ENCODE data around the gene PTTG1IP. TPM values are rescaled to one million over a fixed set of nuclear protein-coding genes. Genes with fewer than 3 reads are reported as not detected.

The PTTG1IP gene
- total and polyA plus RNA-seq, 2 of the 13 experiments (the other 11 are each of a cell fraction or from before 2014, with no cell fraction given) = 161 to 700 TPM

DNA sequence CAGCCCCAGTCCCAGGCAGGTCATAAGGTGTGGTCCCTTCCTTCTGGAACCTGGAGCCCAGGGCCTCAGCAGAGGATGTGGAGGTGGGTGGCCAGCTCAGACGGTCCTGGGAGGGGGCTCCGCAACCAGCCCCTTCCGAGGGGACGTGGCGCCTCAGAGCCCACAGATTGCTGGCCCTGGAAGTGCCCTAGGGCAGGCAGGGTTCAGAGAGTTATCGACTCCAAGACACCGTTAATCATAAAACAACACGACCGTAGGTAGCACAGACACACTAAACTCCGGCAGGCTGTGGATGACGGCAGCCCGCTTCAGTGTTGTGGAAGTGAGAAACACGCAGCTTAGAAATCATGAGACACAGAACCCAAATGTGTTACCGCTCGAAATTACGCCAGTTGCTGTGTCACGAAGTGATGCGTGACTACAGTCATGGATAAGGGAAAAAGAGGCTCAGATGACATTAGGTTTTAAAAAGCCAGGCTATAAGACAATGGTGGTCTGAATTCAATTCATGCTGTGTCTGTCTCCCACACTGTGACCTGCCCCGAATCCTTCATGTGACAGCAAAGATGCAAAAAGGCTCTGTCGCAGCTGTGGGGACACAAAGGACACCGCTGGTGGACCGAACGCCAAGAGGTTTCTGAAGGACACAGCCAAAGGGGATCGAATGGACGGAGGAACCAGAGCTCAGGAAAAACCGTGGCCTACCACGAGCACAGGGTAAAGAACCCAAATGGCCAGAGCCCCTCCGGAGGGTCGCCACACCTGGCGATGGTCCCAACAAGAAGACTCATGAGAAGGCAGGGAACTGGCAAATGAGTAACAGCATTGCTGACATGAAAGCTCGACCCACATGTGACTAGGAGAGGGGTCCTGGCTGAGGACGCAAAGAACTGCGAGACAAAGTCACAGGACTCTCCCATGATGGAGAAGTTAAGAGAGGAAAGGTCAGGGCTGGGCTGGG lies 53.9 kb downstream of the PTTG1IP start:
- H3K9me3 ChIP-seq (ENCODE audit: low read length) = peaks cover 22% of the 10 kb centered on the region
- H3K27ac ChIP-seq (ENCODE audit: extremely low read length, insufficient read depth, low read length) = no peak overlapping the region
- intact Hi-C loops (cut with micrococcal nuclease; ENCODE audit: unreplicated experiment) = no loop called here
- TF ChIP-seq TGIF2 (CRISPR knock-in tag; IDR thresholded peaks at IDR 0.05) = no peak
- TF ChIP-seq NFYC (CRISPR knock-in tag; IDR thresholded peaks at IDR 0.05) = no peak
- no peak for TF ChIP-seq KLF13 (CRISPR knock-in tag; IDR thresholded peaks at IDR 0.05)
- peak; percentile 44; the same call in 1 of the 2 replicates for TF ChIP-seq ZNF317 (CRISPR knock-in tag; IDR thresholded peaks at IDR 0.05)
- no peak for TF ChIP-seq RFXANK (CRISPR knock-in tag; IDR thresholded peaks at IDR 0.05)
- no TSS peak for BruUV-seq (replicated peaks)
- peak overlapping the region; percentile 80; the same call in 1 of the 2 replicates for H3K4me2 ChIP-seq (ENCODE audit: low read depth, low read length)
- peak overlapping the region in 1 of 3 experiments; percentile 88; a peak in 2 of 6 replicates for H3K4me3 ChIP-seq (replicated peaks in 1 of 3; ENCODE audit: insufficient read depth in 1 of 3, low read depth in 2 of 3, low read length in 3 of 3)
- 93% methylated on average over 30 of the region's 33 CpGs for WGBS (ENCODE audit: low lambda C conversion rate)
- ChIA-PET POLR2A (interaction anchor here (0.5 to 1.1 kb wide), 2 partner anchors 93 to 108 kb away, joined by 3 read pairs; no protein-coding TSS in a partner anchor), CTCF (ENCODE audit: low intra/inter-chr PET ratio, low total read pairs) (no interaction called here)
- peaks cover 0 to 1% of the 10 kb centered on the region in 2 experiments; a peak in 3 of 5 replicates for H3K36me3 ChIP-seq (replicated peaks in 1 of 2; ENCODE audit: control insufficient read depth in 1 of 2, insufficient read depth in 2 of 2, low read length in 2 of 2)
- no peaks in the 10 kb centered on the region for H3K27me3 ChIP-seq (ENCODE audit: control insufficient read depth in 1 of 2, insufficient read depth in 2 of 2, low read length in 2 of 2)
- in situ Hi-C loops (cut with HindIII; ENCODE audit: extremely low pct_ligation_motif_present, low pct_unique_long_range_greater_than_20kb) = no loop called here
- FAIRE-seq = no peak
- no peak for ATAC-seq
- H3K79me2 ChIP-seq (ENCODE audit: insufficient read depth, low read length) = peaks cover 23% of the 10 kb centered on the region
- no peak overlapping the region for H2AFZ ChIP-seq (ENCODE audit: low read length)
- H4K20me1 ChIP-seq (ENCODE audit: insufficient read depth, low read length) = peaks cover 8% of the 10 kb centered on the region; the same call in 1 of the 2 replicates
- peaks cover 34% of the 10 kb centered on the region for H3K4me1 ChIP-seq (ENCODE audit: insufficient read depth, low read length)
- no peak for DNase-seq (ENCODE audit: low spot score)
- H3K9ac ChIP-seq (ENCODE audit: insufficient read depth, low read depth, low read length) = no peak overlapping the region

DNA sequence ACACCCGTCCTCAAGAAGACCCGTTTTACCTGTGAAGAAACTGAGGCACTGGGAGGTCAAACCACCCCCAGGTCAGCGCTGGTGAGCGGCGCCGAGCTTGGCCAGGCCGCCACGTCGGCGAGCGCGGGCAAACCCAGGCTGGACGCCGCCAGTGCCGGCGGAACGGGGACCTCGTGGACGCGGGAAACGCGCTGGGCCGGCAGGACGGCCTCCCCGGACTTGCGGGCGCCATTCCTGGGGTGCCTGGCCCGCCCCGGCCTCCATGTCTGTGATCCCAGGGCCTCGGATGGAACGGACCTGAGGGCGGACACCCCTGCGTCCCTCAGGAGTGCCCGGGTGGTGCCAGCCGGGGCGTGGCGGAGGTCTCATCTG lies 54.9 kb downstream of the PTTG1IP start:
- Histone ChIP-seq H3K79me2 (ENCODE audit: insufficient read depth, low read length) (peaks cover 32% of the 10 kb centered on the region), H3K27me3 (ENCODE audit: control insufficient read depth in 1 of 2, insufficient read depth in 2 of 2, low read length in 2 of 2) (no peaks in the 10 kb centered on the region), H3K9ac (ENCODE audit: insufficient read depth, low read depth, low read length) (peak overlapping the region; percentile 81), H3K4me3 (replicated peaks in 1 of 3; ENCODE audit: insufficient read depth in 1 of 3, low read depth in 2 of 3, low read length in 3 of 3) (peak overlapping the region; percentile 68 to 88 (median 72)), H4K20me1 (ENCODE audit: insufficient read depth, low read length) (peaks cover 9% of the 10 kb centered on the region; the same call in 1 of the 2 replicates), H3K9me3 (ENCODE audit: low read length) (peaks cover 19% of the 10 kb centered on the region), H3K4me1 (ENCODE audit: insufficient read depth, low read length) (peaks cover 34% of the 10 kb centered on the region), H3K4me2 (ENCODE audit: low read depth, low read length) (peak overlapping the region; percentile 80), H3K36me3 (replicated peaks in 1 of 2; ENCODE audit: control insufficient read depth in 1 of 2, insufficient read depth in 2 of 2, low read length in 2 of 2) (peaks cover 1 to 7% of the 10 kb centered on the region in 2 experiments; a peak in 3 of 5 replicates), H3K27ac (ENCODE audit: extremely low read length, insufficient read depth, low read length) (peak overlapping the region; percentile 71), H2AFZ (ENCODE audit: low read length) (no peak overlapping the region)
- no TSS peak for BruUV-seq (replicated peaks)
- intact Hi-C loops (cut with micrococcal nuclease; ENCODE audit: unreplicated experiment) (no loop called here), in situ Hi-C loops (cut with HindIII; ENCODE audit: extremely low pct_ligation_motif_present, low pct_unique_long_range_greater_than_20kb) (no loop called here)
- no peak for DNase-seq (ENCODE audit: low spot score)
- 90% methylated on average over 4 of the region's 37 CpGs for WGBS (ENCODE audit: low lambda C conversion rate)
- FAIRE-seq = no peak
- POLR2A ChIA-PET = no interaction called here
- CTCF ChIA-PET (ENCODE audit: low intra/inter-chr PET ratio, low total read pairs) = no interaction called here
- no peak for ATAC-seq
- no peak for TF ChIP-seq ZNF101 (CRISPR knock-in tag; IDR thresholded peaks at IDR 0.05; ENCODE audit: borderline replicate concordance, low read depth)
- 0 out of 2 replicates have a peak, but pooled peaks have one; percentile 33 for TF ChIP-seq HNRNPL (IDR thresholded peaks at IDR 0.05; ENCODE audit: low read depth, low read length)
- peak; percentile 60; the same call in 1 of the 2 replicates for TF ChIP-seq NPAS2 (CRISPR knock-in tag; IDR thresholded peaks at IDR 0.05; ENCODE audit: borderline replicate concordance)
- TF ChIP-seq, protein P1, sequence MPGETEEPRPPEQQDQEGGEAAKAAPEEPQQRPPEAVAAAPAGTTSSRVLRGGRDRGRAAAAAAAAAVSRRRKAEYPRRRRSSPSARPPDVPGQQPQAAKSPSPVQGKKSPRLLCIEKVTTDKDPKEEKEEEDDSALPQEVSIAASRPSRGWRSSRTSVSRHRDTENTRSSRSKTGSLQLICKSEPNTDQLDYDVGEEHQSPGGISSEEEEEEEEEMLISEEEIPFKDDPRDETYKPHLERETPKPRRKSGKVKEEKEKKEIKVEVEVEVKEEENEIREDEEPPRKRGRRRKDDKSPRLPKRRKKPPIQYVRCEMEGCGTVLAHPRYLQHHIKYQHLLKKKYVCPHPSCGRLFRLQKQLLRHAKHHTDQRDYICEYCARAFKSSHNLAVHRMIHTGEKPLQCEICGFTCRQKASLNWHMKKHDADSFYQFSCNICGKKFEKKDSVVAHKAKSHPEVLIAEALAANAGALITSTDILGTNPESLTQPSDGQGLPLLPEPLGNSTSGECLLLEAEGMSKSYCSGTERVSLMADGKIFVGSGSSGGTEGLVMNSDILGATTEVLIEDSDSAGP (CRISPR knock-in tag; IDR thresholded peaks at IDR 0.05; ENCODE audit: borderline replicate concordance) = peak; percentile 33; the same call in 1 of the 2 replicates
- TF ChIP-seq, protein P2, sequence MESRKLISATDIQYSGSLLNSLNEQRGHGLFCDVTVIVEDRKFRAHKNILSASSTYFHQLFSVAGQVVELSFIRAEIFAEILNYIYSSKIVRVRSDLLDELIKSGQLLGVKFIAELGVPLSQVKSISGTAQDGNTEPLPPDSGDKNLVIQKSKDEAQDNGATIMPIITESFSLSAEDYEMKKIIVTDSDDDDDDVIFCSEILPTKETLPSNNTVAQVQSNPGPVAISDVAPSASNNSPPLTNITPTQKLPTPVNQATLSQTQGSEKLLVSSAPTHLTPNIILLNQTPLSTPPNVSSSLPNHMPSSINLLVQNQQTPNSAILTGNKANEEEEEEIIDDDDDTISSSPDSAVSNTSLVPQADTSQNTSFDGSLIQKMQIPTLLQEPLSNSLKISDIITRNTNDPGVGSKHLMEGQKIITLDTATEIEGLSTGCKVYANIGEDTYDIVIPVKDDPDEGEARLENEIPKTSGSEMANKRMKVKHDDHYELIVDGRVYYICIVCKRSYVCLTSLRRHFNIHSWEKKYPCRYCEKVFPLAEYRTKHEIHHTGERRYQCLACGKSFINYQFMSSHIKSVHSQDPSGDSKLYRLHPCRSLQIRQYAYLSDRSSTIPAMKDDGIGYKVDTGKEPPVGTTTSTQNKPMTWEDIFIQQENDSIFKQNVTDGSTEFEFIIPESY (CRISPR knock-in tag; IDR thresholded peaks at IDR 0.05) = peak; percentile 28; the same call in 1 of the 2 replicates
- TF ChIP-seq ZNF383 (CRISPR knock-in tag; IDR thresholded peaks at IDR 0.05; ENCODE audit: borderline replicate concordance) = no peak

Measured in HepG2 (cell line).